ENCODE results near the gene GNPAT. TPM values are rescaled to one million over a fixed set of nuclear protein-coding genes. Genes with fewer than 3 reads are reported as not detected.

The GNPAT gene
- 53.6 and 62.5 TPM in 2 replicates for total RNA-seq

GRCh38 chr1:231240883-231241735 is at the start of gene GNPAT:
TSS of gene GNPAT (plus strand) at chr1:231241212. CDS start at chr1:231241379, 167 bp downstream.

Other genes with a start within 250 kb of the GNPAT start
- 24.7 and 37.1 TPM in 2 replicates for gene FAM89A, start 201.0 kb upstream of the GNPAT start, total RNA-seq
- gene TRIM67, start 79.2 kb upstream of the GNPAT start, total RNA-seq = not detected in 2 replicates
- 23.7 and 24.8 TPM in 2 replicates for gene EXOC8, start 96.6 kb downstream of the GNPAT start, total RNA-seq
- gene SPRTN, start 97.1 kb downstream of the GNPAT start, total RNA-seq = 24.6 and 27.6 TPM in 2 replicates
- 51.6 and 52.3 TPM in 2 replicates for gene EGLN1, start 181.1 kb downstream of the GNPAT start, total RNA-seq

All from epithelial cell of umbilical artery (primary cell).